Stimulated activated CD4-positive, alpha-beta T cell treated with anti-CD3 and anti-CD28 coated beads, Interleukin-12 subunit alpha, Interleukin-12 subunit beta, amount 100 ng/mL, for 4 hours (primary cell): ENCODE measurements around the gene CELF2.

Source experiments
- DNase-seq: peaks from one replicate; pipeline ENCODE4 v3.0.0-alpha.2; 2020

Gene CELF2

DNA sequence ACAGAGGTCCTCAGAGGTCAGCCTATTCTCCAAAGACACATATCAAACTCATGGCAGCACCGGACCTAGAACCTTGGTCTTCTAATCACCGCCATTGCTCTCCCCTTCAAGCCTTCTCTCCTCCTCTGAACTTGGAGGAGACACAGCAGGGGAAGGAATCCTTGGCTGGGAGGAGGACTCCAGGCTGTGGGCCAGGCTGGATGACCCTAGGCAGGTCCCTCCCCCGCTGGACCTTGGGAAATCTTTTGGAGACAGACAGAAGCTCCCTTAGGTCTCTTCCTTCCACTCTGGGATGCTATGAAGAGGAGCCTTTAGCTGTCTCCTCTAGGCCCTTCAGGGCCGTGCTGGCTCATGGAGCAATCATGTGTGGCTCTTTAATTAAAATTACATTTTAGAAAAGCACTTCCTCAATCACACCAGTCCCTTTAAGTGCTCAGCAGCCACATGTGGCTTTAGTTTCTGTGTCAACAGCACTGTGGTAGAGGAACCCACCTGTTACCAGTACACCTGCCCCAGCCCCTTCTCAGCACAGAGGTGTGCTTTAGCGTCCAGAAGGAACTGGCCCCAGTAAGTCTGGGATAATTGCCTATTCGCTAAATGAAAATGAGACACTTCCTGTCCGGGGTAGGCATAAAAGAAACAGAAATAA lies 238.2 kb downstream of the CELF2 start:
- DNase-seq, result no peak

- DNase-seq, result no peak
Observed at GRCh38 chr10:11256896-11257295, 239.2 kb downstream of the CELF2 start.

DNA sequence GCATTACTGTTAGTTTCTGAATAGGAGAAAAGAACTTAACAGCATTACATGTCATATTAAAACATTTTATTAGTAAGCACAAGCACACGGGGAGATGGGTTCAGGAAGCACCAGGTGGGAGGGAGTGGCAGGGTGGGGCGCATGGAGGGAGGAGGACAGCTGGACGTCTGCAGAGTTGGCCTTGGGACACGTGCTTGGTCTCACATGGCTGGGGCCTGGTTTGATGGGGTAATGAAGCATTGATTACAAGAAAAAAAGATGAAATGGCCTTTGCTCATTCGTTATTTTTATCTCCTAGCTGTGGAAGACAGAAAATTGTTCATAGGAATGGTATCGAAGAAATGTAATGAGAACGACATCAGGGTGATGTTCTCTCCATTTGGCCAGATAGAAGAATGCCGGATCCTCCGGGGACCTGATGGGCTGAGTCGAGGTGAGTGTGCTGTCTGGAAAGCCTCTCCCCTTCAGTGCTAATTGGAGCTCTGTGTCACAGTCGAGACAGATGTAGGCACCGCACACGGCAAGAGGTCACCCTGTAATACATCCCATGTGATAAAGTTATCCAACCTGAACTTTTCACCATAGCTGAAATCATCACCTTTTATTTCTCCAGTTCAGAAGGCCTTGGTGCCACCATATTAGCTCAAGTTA lies 239.9 kb downstream of the CELF2 start:
- DNase-seq, result no peak

- no peak for DNase-seq
Observed at GRCh38 chr10:11260170-11260569, 242.5 kb downstream of the CELF2 start.

- DNase-seq, result no peak
Observed at GRCh38 chr10:11261143-11261542, 243.5 kb downstream of the CELF2 start.

GRCh38 chr10:11261687-11262493 lies 244.2 kb downstream of the CELF2 start:
- DNase-seq, result no peak

DNA sequence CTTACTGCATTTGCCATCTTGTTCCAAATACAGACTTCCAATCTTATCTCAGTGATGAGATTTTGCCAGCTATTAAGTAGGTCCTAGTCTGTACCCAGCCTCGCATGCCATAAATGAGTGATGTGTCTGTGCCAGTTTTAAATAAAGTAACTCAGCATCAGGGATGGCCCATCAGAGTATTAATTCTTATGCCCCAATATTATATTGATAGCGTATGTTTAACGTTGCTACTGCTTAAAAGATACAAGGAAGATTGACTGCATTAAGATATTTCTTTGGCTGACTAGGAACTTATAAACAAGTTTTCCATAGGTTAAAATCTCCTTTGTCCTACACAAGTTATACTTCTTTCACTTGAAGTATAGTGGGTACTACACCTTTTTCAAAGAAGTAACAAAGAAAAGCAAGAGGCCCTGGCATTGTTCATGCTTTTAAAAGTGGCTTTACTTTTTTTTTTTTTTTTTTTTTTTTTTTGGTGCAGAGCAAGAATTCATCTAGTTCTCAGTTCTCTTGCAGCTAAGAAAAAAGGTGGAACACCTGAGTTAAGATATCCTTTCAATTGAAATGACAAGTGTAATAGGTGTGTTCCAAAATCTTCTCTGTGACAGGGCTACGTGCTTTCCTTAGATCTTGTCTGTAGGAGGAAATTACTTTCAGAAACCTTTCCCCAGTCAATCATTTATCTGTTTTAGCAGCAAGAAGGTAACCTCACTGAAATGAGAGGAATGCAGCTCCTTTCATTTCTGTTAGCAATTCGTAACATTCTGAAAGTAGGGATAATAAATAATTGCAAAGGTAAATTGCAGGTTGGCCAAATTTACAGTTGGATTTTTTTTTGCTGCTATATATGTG lies 245.0 kb downstream of the CELF2 start:
- no peak for DNase-seq

DNA sequence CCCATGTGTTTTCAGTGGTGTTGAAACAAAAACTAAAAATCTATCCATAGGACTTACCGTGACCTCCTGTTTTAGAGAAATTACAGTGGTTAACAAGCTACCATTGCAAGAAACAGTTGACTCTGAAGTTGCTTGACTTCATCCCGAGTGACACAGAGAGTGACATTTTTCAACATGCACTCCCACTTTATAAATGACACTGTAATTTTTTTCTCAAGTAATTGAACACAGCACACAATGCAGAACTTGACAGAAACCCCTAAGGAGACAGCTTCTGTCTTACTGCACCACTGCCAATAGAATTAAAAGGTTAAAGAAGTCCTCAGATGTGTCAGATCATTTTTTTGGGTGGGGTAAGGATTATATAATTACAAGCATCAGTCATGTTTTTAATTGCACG lies 246.1 kb downstream of the CELF2 start:
- DNase-seq, result no peak

- DNase-seq, result no peak
Observed at GRCh38 chr10:11264296-11265048, 246.8 kb downstream of the CELF2 start.

DNA sequence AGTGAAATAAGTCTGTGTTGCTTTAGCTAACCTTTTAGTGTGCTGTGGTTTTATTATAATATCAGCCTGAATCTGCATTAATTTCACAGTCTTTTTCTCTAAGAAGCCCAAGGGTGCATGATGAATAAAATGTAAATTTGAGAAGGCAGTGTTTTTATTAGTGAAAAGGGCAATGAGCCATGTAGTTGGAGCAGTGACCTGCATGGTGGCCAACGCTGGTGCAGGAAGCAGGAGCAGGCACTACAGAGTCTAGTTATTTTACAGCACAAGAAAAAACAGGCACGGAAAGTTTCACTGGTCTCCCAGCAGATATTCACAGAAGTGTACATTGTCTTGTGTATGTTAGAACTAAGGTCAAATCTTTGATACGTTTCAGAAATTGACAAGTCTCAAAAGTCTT lies 247.8 kb downstream of the CELF2 start:
- no peak for DNase-seq

DNA sequence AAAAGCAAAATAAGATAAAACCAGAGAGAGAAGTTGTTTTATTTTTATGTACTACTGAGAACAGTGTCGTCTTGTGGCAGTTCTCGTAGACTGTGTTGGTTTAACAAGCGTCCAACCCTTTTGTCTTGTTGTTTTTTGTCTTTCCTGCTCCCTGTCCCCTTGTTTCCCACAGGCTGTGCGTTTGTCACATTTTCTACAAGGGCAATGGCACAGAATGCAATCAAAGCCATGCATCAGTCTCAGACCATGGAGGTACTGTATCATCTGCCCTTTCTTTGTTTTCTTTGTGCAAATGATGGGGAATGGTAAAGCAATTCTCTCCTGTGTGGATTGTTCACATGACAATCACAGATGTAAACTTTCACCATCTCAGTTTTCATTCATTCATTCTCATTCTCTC lies 248.8 kb downstream of the CELF2 start:
- DNase-seq, result no peak

DNA sequence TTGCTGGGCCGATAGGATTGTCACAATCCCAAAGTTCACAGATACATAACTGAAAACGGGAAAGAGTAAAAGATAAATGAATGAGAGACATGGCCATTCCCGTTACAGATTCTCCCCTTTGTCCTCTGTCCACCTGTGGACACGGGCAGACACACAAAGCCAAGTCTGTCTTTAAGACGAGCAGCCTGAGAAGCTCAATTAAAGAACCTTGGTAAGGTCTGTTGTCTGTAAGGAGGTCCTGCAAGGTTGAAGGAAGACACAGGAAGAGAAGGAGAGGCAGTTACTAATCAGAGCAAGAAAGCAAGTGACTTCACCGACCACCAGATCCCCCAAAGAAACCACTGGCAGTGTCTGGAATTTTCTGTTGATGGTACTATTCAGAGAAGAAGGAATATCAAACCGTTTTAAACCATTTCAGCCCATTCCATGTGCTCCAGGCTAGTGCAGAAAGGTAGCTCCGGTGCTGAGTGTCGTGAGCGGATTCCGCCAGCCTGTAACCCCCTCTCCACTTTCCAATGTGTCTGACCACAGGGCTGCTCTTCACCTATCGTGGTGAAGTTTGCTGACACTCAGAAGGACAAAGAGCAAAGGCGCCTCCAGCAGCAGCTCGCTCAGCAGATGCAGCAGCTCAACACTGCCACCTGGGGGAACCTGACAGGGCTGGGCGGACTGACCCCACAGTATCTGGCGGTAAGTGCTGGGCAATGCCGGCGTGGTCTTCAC lies 252.6 kb downstream of the CELF2 start:
- peak; percentile 75 for DNase-seq

GRCh38 chr10:11270858-11271179 lies 253.1 kb downstream of the CELF2 start:
- no peak for DNase-seq

- DNase-seq, result peak; percentile 20
Observed at GRCh38 chr10:11272915-11273389, 255.3 kb downstream of the CELF2 start.

GRCh38 chr10:11274452-11274851 lies 256.8 kb downstream of the CELF2 start:
- no peak for DNase-seq

DNA sequence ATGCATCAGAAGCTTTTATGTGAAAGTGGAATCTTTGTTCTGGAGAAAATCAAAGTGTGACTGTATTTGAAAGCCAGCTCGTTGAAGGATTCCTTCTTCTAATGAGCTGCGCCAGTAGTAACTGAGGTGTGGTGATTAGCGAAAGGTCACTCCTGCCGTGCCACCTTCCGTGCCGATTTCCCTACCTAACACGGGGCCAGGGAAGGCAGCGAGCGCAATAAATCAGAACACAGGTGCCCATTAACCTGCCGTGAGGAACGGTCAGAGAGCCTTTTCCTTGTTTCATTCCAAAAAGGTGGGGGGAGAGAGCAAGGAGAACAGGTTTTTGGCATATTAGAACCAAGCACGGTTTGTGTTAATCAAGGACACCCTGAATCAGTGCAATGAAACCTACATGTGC lies 258.0 kb downstream of the CELF2 start:
- no peak for DNase-seq

GRCh38 chr10:11276449-11276990 lies 258.8 kb downstream of the CELF2 start:
- DNase-seq, result no peak

- no peak for DNase-seq
Observed at GRCh38 chr10:11279314-11279713, 261.6 kb downstream of the CELF2 start.

- DNase-seq, result no peak
Observed at GRCh38 chr10:11280187-11280932, 262.7 kb downstream of the CELF2 start.

GRCh38 chr10:11282156-11282555 lies 264.5 kb downstream of the CELF2 start:
- DNase-seq, result no peak

DNA sequence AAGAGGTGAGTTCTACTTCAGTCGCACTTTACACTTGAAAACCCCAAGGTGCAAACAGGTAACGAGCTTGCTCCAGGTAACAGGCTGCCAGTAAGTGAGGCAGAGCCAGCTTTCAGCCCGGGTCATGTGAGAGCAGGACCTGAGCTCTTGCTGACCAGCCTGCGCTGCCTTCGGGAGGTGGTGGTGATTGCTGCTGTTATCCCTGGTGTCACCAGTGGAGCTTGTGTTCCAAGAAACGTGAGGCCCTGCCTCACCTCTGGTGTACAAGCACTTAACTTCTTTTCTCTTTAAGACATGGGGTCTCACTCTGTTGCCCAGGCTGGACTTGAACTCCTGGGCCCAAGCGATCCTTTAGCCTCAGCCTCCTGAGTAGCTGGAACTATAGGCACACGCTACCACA lies 265.0 kb downstream of the CELF2 start:
- no peak for DNase-seq
